BJ (cell line): ENCODE measurements around the gene YAF2. TPM values are rescaled to one million over a fixed set of nuclear protein-coding genes. Genes with fewer than 3 reads are reported as not detected.

Experiments used
- CTCF ChIA-PET: fragments of 350-600 bp; formaldehyde crosslinking; extraction: SDS; loops from one replicate; lab custom pipeline; 2021; ENCODE audit warnings: antibody characterized with exemption, inconsistent platforms; lab: Yijun Ruan, JAX
- POLR2A ChIA-PET: fragments of 300-600 bp; sonication (Branson Sonifier 250); formaldehyde crosslinking; extraction: SDS; loops from one replicate; lab custom pipeline; 2021; ENCODE audit warnings: antibody characterized with exemption; lab: Charles Lee
- DNase-seq: peaks from one replicate; pipeline ENCODE4 v3.0.0-alpha.2; 2011; ENCODE audit warnings: low read depth
- H3K27me3 ChIP-seq: 2 replicates; pipeline ENCODE4 v1.6.0; 2011; ENCODE audit warnings: low read length; ENCODE audit not compliant: control insufficient read depth, insufficient read depth
- H3K36me3 ChIP-seq: 2 replicates; pipeline ENCODE4 v1.5.1; 2011; ENCODE audit warnings: low read length; ENCODE audit not compliant: control insufficient read depth, insufficient read depth
- H3K4me3 ChIP-seq: 2 replicates; pipeline ENCODE4 v1.5.1; 2011; ENCODE audit warnings: low read depth, mild to moderate bottlenecking, control low read depth, low read length
- polyA plus RNA-seq: library from polyadenylated mRNA; depleted of rRNA; stranded (reverse); fragments of >200 nt; gene quantifications from 2 replicates; pipeline ENCODE4 v1.2.3, GENCODE V29; 2011
- TF ChIP-seq, protein P1 (sequence below): IDR thresholded peaks from 2 replicates; pipeline ENCODE4 v1.5.1; 2011; ENCODE audit warnings: low read depth, mild to moderate bottlenecking, control low read depth, inconsistent platforms, low read length, moderate library complexity; ENCODE audit not compliant: insufficient read depth

YAF2 gene
- polyA plus RNA-seq, 1 experiment: 10.0 TPM

- Histone ChIP-seq H3K4me3 (no peak overlapping the region), H3K27me3 (peaks cover 1% of the 10 kb centered on the region; the same call in 1 of the 2 replicates), H3K36me3 (no peaks in the 10 kb centered on the region)
- POLR2A ChIA-PET: no interaction called here
- DNase-seq: no peak
- TF ChIP-seq, protein P1, sequence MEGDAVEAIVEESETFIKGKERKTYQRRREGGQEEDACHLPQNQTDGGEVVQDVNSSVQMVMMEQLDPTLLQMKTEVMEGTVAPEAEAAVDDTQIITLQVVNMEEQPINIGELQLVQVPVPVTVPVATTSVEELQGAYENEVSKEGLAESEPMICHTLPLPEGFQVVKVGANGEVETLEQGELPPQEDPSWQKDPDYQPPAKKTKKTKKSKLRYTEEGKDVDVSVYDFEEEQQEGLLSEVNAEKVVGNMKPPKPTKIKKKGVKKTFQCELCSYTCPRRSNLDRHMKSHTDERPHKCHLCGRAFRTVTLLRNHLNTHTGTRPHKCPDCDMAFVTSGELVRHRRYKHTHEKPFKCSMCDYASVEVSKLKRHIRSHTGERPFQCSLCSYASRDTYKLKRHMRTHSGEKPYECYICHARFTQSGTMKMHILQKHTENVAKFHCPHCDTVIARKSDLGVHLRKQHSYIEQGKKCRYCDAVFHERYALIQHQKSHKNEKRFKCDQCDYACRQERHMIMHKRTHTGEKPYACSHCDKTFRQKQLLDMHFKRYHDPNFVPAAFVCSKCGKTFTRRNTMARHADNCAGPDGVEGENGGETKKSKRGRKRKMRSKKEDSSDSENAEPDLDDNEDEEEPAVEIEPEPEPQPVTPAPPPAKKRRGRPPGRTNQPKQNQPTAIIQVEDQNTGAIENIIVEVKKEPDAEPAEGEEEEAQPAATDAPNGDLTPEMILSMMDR: no peak
- CTCF ChIA-PET: no interaction called here
Observed at GRCh38 chr12:42278128-42278510, 40.1 kb upstream of the YAF2 start.

DNA sequence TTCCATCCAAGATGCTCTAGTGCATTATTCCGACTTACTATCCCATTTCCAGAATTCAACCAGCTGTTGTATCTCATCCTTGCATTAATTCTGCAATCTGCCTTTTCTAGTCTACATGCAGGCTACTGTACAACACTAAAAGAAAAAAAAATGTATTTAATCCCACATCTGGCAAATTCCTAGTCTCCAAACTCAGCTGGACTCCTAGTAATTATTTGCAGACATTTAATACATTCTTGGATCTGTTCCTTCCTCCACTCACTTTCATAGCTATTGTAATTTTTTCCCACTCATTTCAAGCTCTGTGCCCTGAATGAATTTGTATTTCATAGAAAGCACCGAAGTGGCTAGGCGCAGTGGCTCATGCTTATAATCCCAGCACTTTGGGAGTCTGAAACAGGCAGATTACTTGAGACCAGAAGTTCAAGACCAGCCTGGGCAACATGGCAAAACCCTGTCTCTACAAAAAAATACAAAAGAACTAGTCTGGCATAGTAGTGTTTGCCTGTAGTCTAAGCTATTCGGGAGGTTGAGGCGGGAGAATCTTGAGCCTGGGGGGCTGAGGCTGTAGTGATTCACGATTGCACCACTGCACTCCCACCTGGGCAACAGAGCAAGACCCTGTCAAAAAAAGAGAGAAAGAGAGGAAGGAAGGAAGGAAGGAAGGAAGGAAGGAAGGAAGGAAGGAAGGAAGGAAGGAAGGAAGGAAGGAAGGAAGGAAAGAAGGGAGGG lies 39.5 kb upstream of the YAF2 start:
- CTCF ChIA-PET: interaction anchor here (0.5 kb wide), 1 partner anchor 16 kb away, joined by 4 read pairs; no protein-coding TSS in a partner anchor

GRCh38 chr12:42275499-42275898 lies 37.5 kb upstream of the YAF2 start:
- POLR2A ChIA-PET: no interaction called here
- Histone ChIP-seq H3K36me3 (no peaks in the 10 kb centered on the region), H3K4me3 (no peak overlapping the region), H3K27me3 (no peaks in the 10 kb centered on the region)
- DNase-seq: no peak
- CTCF ChIA-PET: no interaction called here
- TF ChIP-seq, protein P1: no peak

More for the DNA sequence above, 39.5 kb upstream of the YAF2 start:
- POLR2A ChIA-PET: interaction anchor here (0.5 kb wide), 1 partner anchor 1008 kb away, joined by 3 read pairs; no protein-coding TSS in a partner anchor
- Histone ChIP-seq H3K36me3 (no peaks in the 10 kb centered on the region), H3K27me3 (peaks cover 1% of the 10 kb centered on the region; the same call in 1 of the 2 replicates), H3K4me3 (no peak overlapping the region)
- TF ChIP-seq, protein P1: no peak
- no peak for DNase-seq

DNA sequence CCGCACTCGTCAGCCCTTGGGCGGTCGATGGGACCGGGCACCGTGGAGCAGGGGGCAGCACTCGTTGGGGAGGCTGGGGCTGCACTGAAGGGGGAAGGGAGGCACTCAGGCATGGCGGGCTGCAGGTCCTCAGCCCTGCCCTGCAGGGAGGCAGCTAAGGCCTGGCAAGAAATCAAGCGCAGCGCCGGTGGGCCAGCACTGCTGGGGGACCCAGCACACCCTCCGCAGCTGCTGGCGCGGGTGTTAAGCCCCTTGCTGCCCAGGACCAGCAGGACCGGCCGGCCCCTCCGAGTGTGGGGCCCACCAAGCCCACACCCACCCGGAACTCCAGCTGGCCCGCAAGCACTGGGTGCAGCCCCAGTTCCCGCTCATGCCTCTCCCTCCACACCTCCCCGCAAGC lies 35.7 kb upstream of the YAF2 start:
- ChIA-PET POLR2A (no interaction called here), CTCF (interaction anchor here (0.6 to 1.2 kb wide), 2 partner anchors 9 to 233 kb away, joined by 3 to 5 read pairs; no protein-coding TSS in a partner anchor)
- Histone ChIP-seq H3K27me3 (no peaks in the 10 kb centered on the region), H3K36me3 (no peaks in the 10 kb centered on the region), H3K4me3 (no peak overlapping the region)
- DNase-seq: no peak
- TF ChIP-seq, protein P1: no peak

GRCh38 chr12:42270596-42270995 lies 32.5 kb upstream of the YAF2 start:
- no peaks in the 10 kb centered on the region for H3K27me3 ChIP-seq
- no peak for DNase-seq
- ChIA-PET CTCF (no interaction called here), POLR2A (no interaction called here)
- H3K36me3 ChIP-seq: no peaks in the 10 kb centered on the region
- TF ChIP-seq, protein P1: no peak
- no peak overlapping the region for H3K4me3 ChIP-seq
